ENCODE results near the gene DDX42. TPM values are rescaled to one million over a fixed set of nuclear protein-coding genes. Genes with fewer than 3 reads are reported as not detected.

Gene DDX42
- total RNA-seq, 8 experiments from 2014 or later, result 62.4 to 169 (median 85.4) TPM

- Histone ChIP-seq H3K27ac (no peak overlapping the region), H3K4me3 (no peak overlapping the region), H3K4me1 (replicated peaks in 1 of 2) (peaks cover 0 to 7% of the 10 kb centered on the region in 2 donors)
- in situ Hi-C loops (cut with MboI; ENCODE audit: low pct_unique_long_range_greater_than_20kb in 2 of 9, low sequenced_read_pairs in 9 of 9, unreplicated experiment in 9 of 9), result no loop called here
- ATAC-seq (replicated peaks in 6 of 8), result no peak
- WGBS, 10 experiments, result 95 to 100% (median 98%) methylated on average over 2 to 5 of the region's 5 CpGs
Observed at GRCh38 chr17:63762161-63763078, 11.6 kb upstream of the DDX42 start.

GRCh38 chr17:63764716-63765115, 9.3 kb upstream of the DDX42 start:
- Histone ChIP-seq H3K4me1 (replicated peaks in 1 of 2) (peaks cover 0 to 12% of the 10 kb centered on the region in 2 donors), H3K27ac (no peak overlapping the region), H3K4me3 (no peak overlapping the region)
- in situ Hi-C loops (cut with MboI; ENCODE audit: low pct_unique_long_range_greater_than_20kb in 2 of 9, low sequenced_read_pairs in 9 of 9, unreplicated experiment in 9 of 9), result no loop called here
- no peak for ATAC-seq (replicated peaks in 6 of 8)
- WGBS, 10 experiments, result 11 to 100% (median 82%) methylated on average over 1 to 4 of the region's 4 CpGs

GRCh38 chr17:63766754-63767153, 7.2 kb upstream of the DDX42 start:
- Histone ChIP-seq H3K4me3 (no peak overlapping the region), H3K27ac (no peak overlapping the region), H3K4me1 (replicated peaks in 1 of 2) (peaks cover 2 to 12% of the 10 kb centered on the region in 2 donors)
- ATAC-seq (replicated peaks in 6 of 8), result peak in 2 of 8 experiments; percentile 25 to 86
- in situ Hi-C loops (cut with MboI; ENCODE audit: low pct_unique_long_range_greater_than_20kb in 2 of 9, low sequenced_read_pairs in 9 of 9, unreplicated experiment in 9 of 9), result no loop called here

DNA sequence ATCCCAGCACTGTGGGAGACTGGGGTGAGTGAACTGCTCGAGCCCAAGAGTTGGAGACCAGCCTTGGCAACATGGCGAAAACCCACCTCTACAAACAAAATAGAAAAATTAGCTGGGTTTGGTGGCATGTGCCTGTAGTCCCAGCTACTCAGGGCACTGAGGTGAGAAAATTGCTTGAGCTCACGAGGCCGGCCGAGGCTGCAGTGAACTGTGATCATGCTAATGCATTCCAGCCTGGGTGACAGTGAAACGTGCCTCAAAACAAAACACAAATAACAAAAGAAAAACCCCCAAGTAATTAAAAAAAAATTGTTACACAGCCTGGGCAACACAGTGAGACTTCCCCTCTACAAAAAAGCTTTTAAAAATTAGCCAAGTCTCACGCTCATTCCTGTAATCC, 5.5 kb upstream of the DDX42 start:
- 48 to 88% (median 58%) methylated on average over 1 to 6 of the region's 7 CpGs; no CpG with 5 or more reads in 5 of the 10 experiments for WGBS, 10 experiments
- Histone ChIP-seq H3K4me3 (no peak overlapping the region), H3K27ac (no peak overlapping the region), H3K4me1 (replicated peaks in 1 of 2) (peaks cover 9 to 19% of the 10 kb centered on the region in 2 donors)
- in situ Hi-C loops (cut with MboI; ENCODE audit: low pct_unique_long_range_greater_than_20kb in 2 of 9, low sequenced_read_pairs in 9 of 9, unreplicated experiment in 9 of 9), result no loop called here
- peak in 2 of 8 experiments; percentile 5 to 15 for ATAC-seq (replicated peaks in 6 of 8)

DNA sequence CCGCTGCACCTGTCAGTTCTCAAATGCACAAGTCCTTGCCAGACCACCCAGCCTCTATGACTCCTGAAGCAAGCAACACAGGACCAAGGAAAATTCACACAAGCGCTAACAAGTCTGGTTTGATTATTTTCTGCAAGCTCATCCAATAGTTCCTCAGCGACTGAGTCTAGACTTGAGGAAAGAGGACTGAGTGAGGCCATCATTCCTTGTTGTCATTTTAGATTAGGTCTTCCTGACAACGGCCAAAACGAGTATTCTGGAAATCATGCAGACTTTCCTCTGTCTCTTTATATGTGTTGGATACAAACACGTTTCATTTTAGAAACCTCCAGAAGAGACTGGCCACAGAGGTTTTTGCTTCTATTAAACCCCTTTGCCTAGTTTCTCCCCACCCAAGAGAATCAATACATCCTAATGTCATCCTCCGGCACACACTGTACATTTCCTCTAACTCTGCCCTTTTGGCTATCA, 1.1 kb upstream of the DDX42 start:
- peak overlapping the region; percentile 84 to 98 for H3K27ac ChIP-seq
- peak overlapping the region; percentile 61 to 85 (median 75) for H3K4me3 ChIP-seq
- 0 to 83% (median 12%) methylated on average over 1 to 6 of the region's 7 CpGs; no CpG with 5 or more reads in 2 of the 10 experiments for WGBS, 10 experiments
- no peak for ATAC-seq (replicated peaks in 6 of 8)
- in situ Hi-C loops (cut with MboI; ENCODE audit: low pct_unique_long_range_greater_than_20kb in 2 of 9, low sequenced_read_pairs in 9 of 9, unreplicated experiment in 9 of 9), result no loop called here
- H3K4me1 ChIP-seq (replicated peaks in 1 of 2), result peaks cover 13% of the 10 kb centered on the region in 2 donors

DNA sequence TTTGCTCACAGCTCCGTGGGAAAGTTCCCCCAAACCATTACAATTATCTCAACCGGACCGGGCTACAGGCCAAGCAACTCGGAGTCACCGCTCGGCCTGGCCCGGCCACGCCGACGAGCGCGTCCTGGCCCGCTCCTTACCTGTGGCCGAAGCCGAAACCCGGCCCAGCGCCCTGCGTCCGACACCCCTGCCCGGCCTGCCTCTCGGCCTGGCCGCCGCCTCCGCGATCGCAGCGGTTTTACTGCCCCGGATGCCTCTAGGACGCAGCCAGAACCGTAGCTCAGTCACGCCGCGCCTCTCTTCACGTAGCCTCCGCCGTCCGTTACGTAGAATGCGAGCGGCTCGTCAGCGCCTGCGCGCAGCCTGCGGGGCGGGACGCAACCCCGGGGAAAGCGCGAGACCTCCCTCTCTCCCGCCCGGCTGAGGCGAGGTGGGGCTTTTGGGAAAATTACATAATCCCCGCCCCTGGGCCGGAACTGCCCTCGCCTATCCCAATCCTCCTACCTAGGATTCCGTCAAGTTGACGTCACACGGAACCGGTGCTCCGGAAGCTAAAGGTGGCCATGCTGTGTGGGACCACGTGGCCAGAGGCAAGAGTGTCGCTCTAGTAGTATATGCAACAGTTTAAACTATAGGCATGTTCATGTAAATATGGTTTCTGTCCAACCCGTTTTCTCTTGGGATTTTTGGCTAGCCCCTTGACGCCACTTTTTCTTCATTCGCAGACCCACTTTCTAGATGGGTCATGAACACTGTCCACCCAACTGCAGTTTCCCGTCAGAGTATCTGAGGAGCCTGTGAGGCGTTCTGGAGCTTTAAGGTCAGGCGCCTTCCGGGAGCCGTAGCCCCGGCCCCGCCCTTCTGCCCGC, 464 bp upstream of the DDX42 start, which contains the start of gene CCDC47:
CCDC47 (minus strand) TSS at position 326 of the 869 bp plus-strand sequence. CDS start 7,422 bp downstream, outside the sequence.
- H3K4me1 ChIP-seq (replicated peaks in 1 of 2), result peaks cover 9 to 13% of the 10 kb centered on the region in 2 donors
- H3K27ac ChIP-seq, result peak within 1 kb of the TSS; percentile 98
- H3K4me3 ChIP-seq, result peak within 1 kb of the TSS; percentile 61 to 85 (median 75)
- in situ Hi-C loops (cut with MboI; ENCODE audit: low pct_unique_long_range_greater_than_20kb in 2 of 9, low sequenced_read_pairs in 9 of 9, unreplicated experiment in 9 of 9), result no loop called here
- ATAC-seq (replicated peaks in 6 of 8), result peak; percentile 81 to 91 (median 90)
- WGBS, 10 experiments, result 0 to 3% (median 0%) methylated on average over 3 to 43 of the region's 74 CpGs; no CpG with 5 or more reads in 2 of the 10 experiments

DNA sequence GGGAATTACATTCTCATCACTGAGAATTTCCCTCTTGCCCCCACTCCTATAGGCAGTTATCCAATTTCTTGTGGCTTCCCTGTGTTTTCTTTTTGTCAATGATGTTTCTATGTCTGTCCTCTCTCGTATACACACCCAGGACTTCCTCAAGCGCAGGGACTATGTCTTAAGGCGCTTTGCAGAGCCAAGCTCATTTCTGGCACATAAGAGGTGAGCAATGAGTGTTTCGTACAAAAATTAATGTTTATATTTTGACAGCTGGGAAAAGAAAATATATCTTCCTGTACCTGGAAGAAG, 947 bp downstream of the DDX42 start:
- Histone ChIP-seq H3K4me1 (replicated peaks in 1 of 2) (peaks cover 7 to 13% of the 10 kb centered on the region in 2 donors), H3K4me3 (peak overlapping the region; percentile 61 to 85 (median 75)), H3K27ac (peak overlapping the region; percentile 98)
- in situ Hi-C loops (cut with MboI; ENCODE audit: low pct_unique_long_range_greater_than_20kb in 2 of 9, low sequenced_read_pairs in 9 of 9, unreplicated experiment in 9 of 9), result no loop called here
- WGBS, 10 experiments, result 0 to 4% (median 0%) methylated on average over 1 to 4 of the region's 4 CpGs; no CpG with 5 or more reads in 2 of the 10 experiments
- no peak for ATAC-seq (replicated peaks in 6 of 8)

DNA sequence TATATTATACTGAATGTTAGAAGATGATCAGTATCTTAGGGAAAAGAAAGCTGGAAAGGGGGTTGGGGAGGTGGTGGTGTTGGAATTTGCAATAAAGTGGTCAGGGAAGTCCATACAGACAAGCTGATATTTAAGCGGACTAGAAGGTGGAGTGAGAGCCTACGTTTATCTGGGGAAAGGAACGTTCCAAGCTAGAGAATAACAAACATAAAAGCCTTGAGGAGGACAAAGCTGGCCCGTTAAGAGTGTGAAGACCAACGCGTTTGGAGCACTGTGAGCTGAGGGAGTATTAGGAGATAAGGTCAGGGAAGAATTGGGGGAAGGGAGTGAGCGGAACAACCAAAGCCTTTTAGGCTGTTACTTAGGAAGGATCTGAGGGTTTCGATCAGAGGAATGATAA, 1.4 kb downstream of the DDX42 start:
- peak overlapping the region; percentile 61 to 85 (median 75) for H3K4me3 ChIP-seq
- no peak for ATAC-seq (replicated peaks in 6 of 8)
- H3K27ac ChIP-seq, result peak overlapping the region in 1 of 2 donors; percentile 98
- 0 to 42% (median 22%) methylated on average over 3 to 8 of the region's 8 CpGs for WGBS, 10 experiments
- H3K4me1 ChIP-seq (replicated peaks in 1 of 2), result peaks cover 7 to 13% of the 10 kb centered on the region in 2 donors
- in situ Hi-C loops (cut with MboI; ENCODE audit: low pct_unique_long_range_greater_than_20kb in 2 of 9, low sequenced_read_pairs in 9 of 9, unreplicated experiment in 9 of 9), result no loop called here

DNA sequence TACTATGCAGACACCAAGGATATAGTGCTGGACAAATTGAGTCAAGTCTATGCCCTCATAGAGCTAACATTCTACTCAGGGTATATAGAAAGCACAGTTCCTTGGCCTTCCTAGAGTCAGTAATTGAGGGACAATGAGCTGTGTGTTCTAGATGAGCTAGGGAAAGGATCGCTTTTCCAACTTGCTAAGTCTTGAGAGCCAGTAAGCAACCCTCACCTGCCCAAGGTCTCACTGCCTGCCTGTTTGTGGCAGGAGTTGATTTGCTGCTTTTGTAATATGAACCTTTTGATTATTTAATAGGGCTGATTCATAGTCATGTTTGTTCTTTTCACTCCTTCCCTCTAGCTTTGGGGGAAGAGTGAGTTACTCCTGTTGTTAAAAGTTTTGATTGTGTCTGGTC, 6.5 kb downstream of the DDX42 start:
- WGBS, 10 experiments, result 100% methylated on average over 1 of the region's 1 CpG; no CpG with 5 or more reads in 6 of the 10 experiments
- in situ Hi-C loops (cut with MboI; ENCODE audit: low pct_unique_long_range_greater_than_20kb in 2 of 9, low sequenced_read_pairs in 9 of 9, unreplicated experiment in 9 of 9), result no loop called here
- H3K4me3 ChIP-seq, result no peak overlapping the region
- peaks cover 0 to under 1% of the 10 kb centered on the region in 2 donors for H3K4me1 ChIP-seq (replicated peaks in 1 of 2)
- ATAC-seq (replicated peaks in 6 of 8), result peak in 2 of 8 experiments; percentile 47 to 62
- no peak overlapping the region for H3K27ac ChIP-seq

DNA sequence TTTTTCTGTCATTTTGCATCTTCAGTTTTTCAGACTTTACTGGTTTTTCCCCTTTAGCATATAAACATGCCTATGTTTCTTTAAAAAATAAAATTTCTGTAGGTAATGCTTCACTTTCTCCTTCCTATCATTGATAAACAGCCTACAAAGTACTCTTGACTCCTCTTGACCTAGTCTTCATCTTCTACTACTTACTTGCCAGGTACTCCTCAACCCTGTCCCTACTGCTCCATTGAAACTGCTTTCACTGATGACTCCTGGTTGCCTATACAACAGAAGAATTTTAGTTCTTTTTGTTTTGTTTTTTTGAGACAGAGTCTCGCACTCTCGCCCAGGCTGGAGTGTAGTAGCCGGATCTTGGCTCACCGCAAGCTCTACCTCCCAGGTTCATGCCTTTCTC, 7.0 kb downstream of the DDX42 start:
- WGBS, 10 experiments, result 100% methylated on average over 2 to 4 of the region's 4 CpGs; no CpG with 5 or more reads in 6 of the 10 experiments
- in situ Hi-C loops (cut with MboI; ENCODE audit: low pct_unique_long_range_greater_than_20kb in 2 of 9, low sequenced_read_pairs in 9 of 9, unreplicated experiment in 9 of 9), result no loop called here
- Histone ChIP-seq H3K4me3 (no peak overlapping the region), H3K27ac (no peak overlapping the region), H3K4me1 (replicated peaks in 1 of 2) (no peaks in the 10 kb centered on the region)
- no peak for ATAC-seq (replicated peaks in 6 of 8)

DNA sequence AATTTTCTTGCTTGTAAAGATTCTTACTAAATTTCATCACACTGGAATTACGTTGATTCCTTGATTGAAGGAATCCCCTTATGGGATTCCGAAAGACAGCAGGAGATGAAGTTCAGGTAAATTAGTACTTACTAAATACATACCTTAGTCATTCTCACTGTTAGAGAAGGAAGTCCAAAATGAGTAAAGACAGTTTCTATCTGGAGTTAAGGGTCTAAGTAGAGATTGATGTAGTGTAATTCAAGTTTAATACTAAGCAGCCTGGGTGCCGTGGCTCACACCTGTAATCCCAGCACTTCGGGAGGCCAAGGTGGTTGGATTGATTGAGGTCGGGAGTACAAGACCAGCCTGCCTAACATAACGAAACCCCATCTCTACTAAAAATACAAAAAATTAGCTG, 9.6 kb downstream of the DDX42 start:
- H3K27ac ChIP-seq, result no peak overlapping the region
- H3K4me1 ChIP-seq (replicated peaks in 1 of 2), result no peaks in the 10 kb centered on the region
- no peak for ATAC-seq (replicated peaks in 6 of 8)
- WGBS, 10 experiments, result 50 to 91% (median 76%) methylated on average over 2 to 6 of the region's 6 CpGs; no CpG with 5 or more reads in 2 of the 10 experiments
- no peak overlapping the region for H3K4me3 ChIP-seq
- in situ Hi-C loops (cut with MboI; ENCODE audit: low pct_unique_long_range_greater_than_20kb in 2 of 9, low sequenced_read_pairs in 9 of 9, unreplicated experiment in 9 of 9), result no loop called here

DNA sequence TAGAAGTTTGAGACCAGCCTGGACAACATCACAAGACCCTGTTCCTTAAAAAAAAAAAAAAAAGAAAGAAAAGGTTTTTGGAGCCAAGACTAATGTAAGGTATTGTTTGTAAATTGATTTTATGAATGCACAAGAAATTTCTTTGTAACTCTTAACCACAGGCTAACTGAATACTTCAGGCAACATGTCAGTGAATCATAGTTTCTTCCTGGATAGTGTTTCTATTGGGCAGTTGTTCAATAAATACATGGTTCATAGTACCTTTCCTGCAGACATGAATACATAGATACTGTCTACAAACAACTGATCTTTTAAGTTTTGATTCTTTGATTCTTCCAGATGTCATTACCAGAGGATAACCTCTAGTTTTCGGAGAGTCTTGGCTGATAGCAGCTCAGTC, 11.6 kb downstream of the DDX42 start:
- in situ Hi-C loops (cut with MboI; ENCODE audit: low pct_unique_long_range_greater_than_20kb in 2 of 9, low sequenced_read_pairs in 9 of 9, unreplicated experiment in 9 of 9), result no loop called here
- Histone ChIP-seq H3K4me1 (replicated peaks in 1 of 2) (no peaks in the 10 kb centered on the region), H3K4me3 (no peak overlapping the region), H3K27ac (no peak overlapping the region)
- ATAC-seq (replicated peaks in 6 of 8), result peak in 1 of 8 experiments; percentile 59
- 50 to 100% (median 90%) methylated on average over 1 of the region's 1 CpG; no CpG with 5 or more reads in 2 of the 10 experiments for WGBS, 10 experiments

DNA sequence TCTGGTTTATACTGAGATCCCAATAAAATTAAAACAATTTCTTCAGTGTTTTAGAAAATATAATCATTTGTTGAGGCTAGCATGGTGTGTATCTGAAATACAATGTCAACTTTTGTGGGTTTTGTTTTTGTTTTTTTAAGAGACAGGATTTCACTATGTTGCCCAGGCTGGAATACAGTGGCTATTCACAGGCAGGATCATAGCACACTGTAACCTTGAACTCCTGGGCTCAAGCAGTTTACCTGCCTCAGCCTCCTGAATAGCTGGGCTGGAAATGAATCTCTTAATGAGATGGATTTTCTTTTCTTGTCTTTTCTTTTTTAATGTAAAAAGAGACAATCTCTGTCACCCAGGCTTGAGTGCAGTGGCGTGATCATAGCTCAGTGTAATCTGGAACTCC, 12.1 kb downstream of the DDX42 start:
- no peak for ATAC-seq (replicated peaks in 6 of 8)
- Histone ChIP-seq H3K4me1 (replicated peaks in 1 of 2) (no peaks in the 10 kb centered on the region), H3K4me3 (no peak overlapping the region), H3K27ac (no peak overlapping the region)
- WGBS, 10 experiments, result 80 to 100% (median 86%) methylated on average over 1 of the region's 1 CpG; no CpG with 5 or more reads in 5 of the 10 experiments
- in situ Hi-C loops (cut with MboI; ENCODE audit: low pct_unique_long_range_greater_than_20kb in 2 of 9, low sequenced_read_pairs in 9 of 9, unreplicated experiment in 9 of 9), result no loop called here

All from motor neuron (in vitro differentiated cells).